NCI-H446 treated with DMSO at 0.1 percent for 48 hours (cell line): ENCODE results near the gene SGK1.
"Not testable (repeated sequence)": the region's sequence is repeated elsewhere in the genome, so short reads cannot be mapped to it uniquely, and the experiment has no call there.

Source experiments
- DNase-seq: peaks from one replicate; lab custom pipeline; 2025; lab: John Stamatoyannopoulos, UW

SGK1 gene

DNA sequence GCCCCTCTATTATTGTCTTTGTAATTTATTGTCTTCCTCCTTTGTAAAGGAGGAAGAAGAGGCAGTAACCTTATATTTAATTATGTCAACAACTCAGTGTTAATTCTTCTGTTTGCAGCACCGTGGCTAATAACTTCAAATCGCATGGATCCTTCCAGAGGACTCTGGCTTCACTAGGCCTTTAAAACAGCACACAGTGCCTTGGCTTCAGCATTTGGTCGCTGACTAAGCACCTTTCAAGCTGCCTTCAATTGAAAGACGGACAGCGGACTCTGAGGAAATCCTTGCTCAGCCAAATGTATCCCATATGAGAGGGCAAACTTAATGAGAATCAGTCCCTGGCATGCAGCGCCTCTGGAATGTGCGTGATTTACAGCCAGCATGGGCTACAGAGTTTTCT lies 64.2 kb downstream of the SGK1 start:
- DNase-seq = no peak

DNA sequence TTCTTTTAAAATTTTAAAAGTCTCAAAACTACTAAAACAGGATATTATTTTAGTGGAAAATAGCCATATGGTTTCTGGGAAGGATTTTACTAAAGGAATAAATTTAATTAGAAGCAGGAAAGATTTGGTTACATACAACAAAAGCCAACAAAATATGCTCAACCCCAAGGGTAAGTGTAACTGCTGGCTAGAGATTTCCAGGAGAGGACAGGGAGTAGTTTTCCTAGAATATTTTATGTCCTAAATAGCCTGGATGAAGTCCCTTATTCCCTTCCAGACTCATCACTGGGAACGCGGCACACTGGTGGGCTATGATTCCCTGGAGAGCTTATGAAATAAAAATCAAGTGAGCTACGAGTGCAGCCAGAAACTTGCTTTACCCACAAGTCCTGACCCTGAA lies 66.6 kb downstream of the SGK1 start:
- DNase-seq = no peak

DNA sequence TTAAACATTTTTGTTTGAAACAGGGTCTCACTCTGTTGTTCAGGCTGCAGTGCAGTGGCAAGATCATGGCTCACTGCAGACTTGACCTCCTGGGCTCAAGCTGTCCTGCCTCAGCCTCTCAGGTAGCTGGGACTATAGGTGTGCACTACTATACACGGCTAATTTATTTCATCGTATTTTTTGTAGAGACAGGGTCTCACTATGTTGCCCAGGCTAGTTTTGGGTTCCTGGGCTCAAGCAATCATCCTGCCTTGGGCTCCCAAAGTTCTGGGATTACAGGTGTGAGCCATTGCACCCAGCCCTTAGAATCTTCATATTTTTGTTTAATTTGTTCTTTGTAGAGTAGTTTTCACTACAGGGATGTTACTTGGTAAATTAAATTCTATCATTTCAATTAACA lies 67.1 kb downstream of the SGK1 start:
- DNase-seq = no peak

DNA sequence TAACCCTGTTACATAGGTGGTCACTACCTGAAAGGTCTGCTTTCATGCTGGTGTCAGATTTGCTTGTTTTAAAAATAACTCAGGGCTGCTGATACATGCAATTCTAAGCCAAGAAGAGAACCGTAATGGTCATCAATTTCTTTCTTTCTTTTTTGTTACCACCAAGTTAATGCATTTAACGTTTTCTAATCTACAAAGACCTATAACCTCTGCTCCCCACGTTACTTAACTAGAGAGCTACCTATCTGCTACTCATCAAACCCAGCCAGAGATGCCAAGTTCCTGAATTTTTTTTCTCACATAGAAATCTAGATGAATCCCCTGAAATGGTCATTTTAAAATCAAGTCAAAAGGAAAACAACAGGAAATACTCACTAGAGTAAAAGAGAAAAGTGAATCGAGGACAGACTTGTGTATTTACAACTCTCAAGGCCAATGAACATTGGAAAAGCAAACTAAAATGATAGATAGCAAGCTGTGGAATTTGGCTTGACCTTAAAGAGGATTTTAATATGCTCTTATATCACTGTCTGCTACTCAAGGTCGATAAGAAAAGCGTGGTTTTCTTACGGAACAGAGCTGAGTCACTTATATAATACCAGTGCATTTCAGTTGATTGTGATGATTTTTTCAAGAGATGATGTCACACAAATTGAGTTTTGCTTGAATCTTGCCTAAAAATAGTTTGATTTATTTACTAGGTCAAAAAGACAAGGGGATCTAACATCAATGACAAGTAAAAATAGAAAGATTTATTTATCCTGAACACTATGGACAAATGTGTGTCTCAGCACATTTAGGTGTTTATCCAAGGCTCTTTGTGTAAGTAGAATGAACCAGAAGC lies 67.9 kb downstream of the SGK1 start:
- no peak for DNase-seq

DNA sequence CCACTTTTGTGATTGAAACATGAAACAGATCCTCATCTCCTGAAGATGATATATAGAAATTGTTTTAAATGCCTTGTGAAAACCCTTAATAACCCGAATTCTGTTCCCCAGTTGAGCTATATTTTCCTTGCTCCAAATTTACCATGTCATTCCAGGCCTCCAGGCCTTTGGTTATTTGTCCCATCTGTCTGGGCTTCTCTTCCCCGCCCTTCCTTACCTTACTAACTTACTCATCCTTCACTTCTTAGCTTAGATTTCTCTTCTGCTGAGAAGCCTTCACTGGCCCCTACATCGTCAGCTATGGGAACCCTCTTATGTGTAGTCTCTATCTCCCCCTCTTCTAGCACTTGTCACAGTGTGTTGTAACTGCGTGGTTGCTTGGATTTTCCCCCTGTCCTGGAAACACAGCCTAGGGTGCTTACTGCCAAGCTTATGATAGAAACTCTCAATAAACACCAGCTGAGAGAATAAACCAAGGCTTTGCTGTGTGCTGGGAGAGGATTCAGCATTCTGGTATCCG lies 68.6 kb downstream of the SGK1 start:
- DNase-seq = no peak

DNA sequence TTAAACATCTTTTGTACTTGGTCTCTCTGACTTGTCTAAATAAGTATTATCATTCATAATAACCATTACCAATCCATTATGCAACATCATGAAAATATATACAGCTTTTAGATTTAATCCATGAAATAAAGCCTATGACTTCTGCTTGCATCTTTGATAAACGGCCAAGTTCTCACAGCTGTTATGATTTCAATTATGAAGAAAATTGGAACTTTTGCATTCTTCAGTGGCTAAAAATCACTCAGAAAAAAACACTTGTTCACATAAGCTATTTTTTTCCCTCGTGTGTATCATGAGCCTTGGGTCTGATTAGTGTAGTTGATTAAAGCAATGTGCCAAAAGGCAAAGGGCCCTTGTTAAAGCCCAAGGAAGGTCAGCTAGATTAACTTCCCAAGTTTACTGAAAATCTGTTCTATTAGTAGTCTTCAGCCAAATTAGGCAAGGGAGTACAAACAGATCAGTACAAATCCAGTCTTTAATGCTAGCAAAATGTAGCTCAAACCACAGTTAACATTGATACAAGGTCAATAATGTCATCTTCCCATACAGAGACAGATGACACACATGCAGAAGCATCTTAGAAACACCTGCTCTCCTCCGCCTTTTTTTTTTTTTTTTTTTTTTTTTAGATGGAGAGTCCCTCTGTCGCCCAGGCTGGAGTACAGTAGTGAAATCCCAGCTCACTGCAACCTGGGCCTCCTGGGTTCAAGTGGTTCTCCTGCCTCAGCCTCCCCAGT lies 69.9 kb downstream of the SGK1 start:
- no peak for DNase-seq

DNA sequence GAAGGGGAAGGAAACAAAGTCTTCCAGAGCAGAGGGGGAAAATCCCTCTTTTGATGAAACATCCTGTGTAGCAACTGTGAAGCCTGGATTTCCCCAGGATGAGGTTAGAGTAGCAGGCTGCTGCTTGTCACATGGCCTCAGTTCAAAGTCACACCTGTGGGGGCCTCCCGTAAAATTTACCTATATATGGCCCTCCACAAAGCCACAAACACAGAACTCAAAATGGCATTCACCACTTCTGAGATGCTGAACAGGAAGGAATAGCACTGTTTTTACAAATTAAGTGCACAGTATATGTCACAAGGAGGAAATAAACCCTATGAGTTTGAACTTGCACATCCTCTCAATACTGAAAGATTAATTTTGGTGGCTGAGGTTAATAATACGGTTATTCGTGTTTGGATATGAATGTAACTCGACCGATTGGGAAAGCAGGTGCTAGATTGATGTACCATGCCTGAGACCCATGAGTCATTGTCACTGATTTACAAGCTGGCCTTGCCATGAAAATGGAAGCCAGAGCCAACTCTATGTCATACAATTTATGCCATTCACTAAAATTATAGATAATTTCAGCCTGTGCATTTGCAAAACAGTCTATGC lies 70.6 kb downstream of the SGK1 start:
- DNase-seq = peak; percentile 35

DNA sequence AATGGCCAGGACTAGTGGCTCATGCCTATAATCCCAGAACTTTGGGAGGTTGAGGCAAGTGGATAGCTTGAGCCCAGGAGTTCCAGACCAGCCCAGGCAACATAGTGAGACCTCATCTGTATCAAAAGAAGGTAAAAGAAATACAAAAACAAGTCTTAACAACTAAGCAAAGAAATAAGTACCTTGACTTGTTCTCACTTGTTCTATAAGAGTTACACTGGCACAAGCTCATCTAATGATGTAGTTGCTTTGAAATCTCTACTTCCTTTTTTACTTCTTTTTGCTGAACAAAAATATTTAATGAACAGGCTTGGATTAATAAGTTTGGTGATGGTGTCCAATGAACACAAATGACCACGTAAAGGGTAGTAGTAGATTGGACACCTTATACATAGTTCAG lies 72.2 kb downstream of the SGK1 start:
- no peak for DNase-seq

DNA sequence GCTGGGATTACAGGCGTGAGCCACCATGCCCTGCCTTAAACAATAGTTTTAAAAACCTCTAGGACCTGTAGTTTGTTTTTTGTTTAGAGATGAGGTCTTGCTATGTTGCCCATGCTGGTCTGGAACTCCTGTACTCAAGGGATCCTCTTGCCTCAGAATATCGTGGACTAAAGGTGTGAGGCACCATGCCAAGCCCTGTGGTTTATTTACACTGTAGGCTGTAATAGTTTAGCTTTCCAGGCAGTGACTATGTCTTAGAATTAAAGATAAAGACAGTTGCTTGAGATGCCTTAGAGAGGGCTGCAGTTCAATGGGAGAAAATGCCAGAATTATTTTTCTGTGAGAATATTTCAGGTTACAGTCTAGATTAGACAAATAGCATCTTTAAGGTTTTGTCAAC lies 72.9 kb downstream of the SGK1 start:
- no peak for DNase-seq

DNA sequence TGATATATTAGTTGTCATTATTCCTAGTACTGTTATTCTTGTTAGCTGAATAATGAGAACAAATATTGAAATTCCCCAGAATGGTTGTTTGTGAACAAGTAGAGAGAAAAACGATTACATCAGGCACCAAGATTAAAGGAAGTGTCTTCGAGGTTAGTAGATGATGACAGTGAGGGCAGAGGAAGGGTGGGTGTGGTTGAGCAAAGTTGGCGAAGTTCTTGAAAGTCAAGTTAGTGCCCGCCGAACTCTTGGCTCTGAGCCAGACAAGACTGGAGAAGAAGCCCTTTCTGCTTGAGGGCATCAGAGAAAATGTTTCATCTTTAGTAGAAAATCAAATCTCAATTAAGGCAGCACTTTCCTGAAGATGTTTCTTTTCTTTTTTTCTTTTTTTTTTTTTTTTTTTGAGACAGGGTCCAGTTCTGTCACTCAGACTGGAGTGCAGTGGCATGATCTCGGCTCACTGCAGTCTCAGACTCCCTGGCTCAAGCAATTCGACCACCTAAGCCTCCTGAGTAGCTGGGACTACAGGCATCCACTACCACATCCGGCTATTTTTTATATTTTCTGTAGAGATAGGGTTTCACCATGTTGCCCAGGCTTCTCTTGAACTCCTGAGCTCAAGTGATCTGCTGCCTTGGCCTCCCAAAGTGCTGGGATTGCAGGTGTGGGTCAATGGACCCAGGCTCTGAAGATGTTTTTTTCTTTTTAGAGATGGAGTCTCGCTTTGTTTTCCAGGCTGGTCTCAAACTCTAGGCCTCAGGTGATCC lies 77.1 kb downstream of the SGK1 start:
- no peak for DNase-seq

DNA sequence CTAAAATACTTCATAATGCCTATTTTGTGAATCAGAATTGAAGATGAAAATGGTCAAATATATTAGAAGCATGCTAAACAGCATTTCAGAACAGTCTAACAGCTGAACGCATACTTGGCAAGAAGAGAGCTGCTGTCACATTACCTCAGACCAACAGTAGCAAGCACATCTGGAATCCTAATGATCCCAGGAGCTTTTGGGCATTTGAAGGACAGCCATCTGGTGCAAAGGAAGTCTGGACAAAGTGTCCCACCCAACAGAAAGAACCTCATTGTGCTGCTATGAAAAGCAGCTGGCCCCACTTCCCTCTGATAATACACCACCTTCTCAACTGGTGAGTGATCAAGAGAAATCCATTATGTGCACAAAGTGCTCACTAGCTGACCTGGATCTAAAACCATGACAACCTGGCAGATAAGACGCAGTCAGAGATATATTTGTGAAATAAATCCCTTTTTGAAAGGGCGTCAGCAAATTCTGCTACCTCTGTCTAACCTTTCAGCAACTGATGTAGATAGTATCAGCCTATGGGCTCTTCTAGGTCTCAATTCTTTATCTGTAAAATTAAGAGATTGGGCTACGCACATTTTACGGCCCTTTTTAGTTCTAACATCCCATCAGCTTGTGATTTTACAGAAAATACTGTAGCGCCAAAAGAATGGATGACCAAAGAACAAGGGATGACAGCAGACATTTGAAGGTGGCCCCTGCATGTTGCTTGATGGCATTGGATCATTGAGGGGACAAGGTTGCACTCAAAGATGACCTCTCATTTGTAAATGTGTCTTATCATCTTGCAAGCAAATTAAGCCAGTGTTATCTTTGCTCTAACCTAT lies 78.7 kb downstream of the SGK1 start:
- no peak for DNase-seq

DNA sequence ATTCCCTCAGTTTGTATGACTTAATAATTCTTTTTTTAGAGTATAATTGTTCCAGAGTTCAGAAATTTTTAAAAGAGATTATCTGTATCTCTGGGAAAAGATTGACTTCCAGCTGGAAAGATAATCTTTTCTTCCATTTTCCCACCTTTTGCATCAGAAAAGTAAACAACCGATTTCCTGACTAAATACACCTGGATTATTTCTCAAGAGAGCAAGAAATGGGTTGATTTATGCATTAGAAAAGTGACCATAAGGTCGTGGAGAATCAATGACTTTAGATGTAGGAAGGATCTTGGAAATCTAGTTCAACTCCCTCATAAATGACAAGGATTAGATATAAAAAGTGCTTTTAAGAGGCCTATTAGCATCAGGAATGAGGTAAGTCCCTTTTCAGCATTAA lies 79.9 kb downstream of the SGK1 start:
- no peak for DNase-seq

DNA sequence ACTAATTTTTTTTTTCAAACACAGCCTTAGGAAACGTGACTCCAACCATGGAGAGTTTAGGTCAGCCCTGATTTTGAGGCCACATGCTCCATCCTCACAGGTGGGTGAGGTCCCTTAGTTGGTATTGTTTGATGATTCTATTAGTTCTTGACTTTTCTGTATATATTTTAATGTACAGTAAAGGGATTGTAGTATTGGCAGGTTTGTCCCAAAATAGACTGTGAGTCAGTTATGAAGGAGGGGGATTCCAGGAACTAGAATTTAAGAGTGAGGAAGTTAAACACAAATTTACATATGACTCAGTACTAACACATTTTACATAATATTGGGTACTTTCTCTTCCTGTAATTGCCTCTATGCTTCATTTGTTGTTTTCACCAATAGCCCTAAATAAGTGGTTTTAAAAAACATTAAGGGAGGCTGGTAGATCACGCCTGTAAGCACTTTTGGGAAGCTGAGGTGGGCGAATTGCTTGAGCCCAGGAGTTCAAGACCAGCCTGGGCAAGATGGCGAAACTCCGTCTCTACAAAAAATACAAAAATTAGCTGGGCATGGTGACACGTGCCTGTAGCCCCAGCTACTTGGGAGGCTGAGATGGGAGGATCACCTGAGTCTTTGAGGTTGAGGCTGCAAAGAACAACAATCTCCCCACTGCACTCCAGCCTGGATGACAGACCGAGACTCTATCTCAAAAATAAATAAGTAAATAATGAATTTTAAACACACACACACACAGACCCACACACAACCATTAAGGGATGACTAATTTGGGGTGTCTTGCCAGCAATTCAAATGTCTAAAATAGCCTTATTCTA lies 81.8 kb downstream of the SGK1 start:
- no peak for DNase-seq

DNA sequence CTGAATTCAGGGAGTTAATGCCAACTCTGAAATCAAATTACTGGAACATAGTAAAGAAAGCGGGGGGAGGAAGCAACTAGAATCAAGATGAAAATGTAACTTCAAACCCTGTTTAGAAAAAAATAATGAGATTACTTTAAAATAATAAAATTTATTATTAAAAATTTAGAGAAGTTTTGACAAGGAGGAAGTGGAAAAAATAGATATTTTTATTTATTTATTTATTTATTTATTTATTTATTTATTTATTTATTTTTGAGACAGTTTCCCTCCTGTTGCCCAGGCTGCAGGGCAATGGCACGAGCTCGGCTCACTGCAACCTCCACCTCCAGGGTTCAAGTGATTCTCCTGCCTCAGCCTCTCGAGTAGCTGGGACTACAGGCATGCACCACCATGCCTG lies 82.6 kb downstream of the SGK1 start:
- not testable (repeated sequence) for DNase-seq

DNA sequence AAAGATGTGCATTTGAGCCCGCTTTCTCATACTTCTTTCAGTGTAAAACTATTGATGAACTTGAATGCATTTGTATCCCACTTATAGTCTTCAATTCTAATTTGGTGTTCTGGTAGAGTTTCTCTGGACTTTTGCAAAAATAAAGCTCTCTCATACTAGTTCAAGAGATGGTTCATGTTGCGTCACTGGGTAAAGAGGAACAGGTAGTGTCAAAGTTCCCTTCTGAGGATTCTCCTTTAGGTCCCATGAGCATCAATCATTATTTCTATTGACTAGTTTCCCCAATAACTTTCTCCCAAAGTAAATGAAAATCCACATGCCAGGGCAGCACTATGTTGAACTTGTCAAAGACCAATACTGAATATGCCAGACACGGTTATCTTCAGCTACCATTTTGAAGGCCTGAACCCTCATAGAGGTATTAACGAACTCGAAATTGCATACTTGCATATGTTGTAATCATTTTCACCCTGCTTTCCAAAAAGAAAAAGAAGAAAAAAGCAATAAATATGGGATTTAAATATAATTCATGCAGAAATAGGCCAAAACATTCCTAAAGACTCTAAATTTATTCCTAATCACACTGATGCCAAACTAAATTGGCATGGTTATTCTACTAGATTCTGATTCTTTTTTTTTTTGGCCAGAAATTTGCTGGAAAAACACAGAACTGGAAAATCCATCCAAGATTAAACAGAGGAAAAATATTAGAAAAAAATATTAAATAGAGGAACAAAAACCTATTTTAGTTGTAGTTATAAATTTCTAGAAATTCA lies 84.5 kb downstream of the SGK1 start:
- no peak for DNase-seq

DNA sequence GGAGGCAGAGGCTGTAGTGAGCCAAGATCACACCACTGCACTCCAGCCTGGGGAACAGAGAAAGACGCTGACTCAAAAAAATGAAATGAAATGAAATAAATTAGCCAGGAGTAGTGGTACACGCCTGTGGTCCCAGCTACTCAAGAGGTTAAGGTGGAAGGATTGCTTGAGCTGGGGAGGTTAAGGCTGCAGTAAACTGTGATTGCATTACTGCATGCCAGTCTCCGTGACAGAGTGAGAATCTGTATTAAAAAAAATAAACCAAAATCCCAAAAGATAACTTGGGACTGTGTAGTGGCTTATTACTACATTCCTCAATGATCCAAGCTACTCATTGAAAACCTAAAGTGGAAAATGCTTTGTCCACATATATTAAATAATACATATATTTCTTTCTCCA lies 87.0 kb downstream of the SGK1 start:
- DNase-seq = no peak

DNA sequence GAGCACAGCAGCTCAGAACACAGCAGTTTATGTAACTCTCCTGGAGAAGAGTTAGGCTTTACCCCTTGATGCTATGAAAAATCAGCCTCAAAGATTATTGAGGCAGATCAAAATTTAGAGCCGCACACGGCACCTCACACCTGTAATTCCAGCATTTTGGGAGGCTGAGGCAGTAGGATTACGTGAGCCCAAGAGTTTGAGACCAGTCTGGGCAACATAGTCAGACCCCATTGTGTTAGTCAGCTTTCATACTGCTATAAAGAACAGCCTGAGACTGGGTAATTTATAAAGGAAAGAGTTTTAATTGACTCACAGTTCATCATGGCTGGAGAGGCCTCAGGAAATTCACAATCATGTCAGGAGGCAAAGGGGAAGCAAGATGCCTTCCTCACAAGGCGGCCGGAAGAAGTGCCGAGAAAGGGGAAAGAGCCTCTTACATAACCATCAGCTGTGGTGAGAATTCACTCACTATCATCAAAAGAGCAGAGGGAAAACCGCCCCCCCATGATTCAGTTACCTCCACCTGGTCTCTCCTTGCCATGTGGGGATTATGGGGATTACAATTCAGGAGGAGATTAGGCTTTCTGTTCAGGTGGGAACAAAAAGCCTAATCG lies 87.7 kb downstream of the SGK1 start:
- DNase-seq = no peak

DNA sequence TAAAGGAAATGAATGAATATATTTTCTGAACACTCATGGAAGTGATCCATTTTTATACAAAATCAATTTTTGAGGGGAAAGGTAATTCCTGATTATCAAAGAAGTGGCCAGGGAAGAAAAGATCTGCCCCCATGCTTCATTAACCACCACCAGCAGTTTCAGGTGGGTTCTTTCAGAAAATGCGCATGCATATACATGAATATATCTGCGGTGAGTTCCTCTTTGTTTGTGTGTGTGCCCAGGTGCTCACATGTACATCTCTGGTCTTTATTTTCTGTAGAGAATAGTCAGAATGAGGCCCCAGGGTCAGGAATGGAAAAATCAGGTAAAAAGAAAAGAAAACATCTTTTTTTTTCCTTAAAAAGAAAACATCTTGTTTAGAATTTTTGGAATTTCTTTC lies 88.4 kb downstream of the SGK1 start:
- DNase-seq = no peak

DNA sequence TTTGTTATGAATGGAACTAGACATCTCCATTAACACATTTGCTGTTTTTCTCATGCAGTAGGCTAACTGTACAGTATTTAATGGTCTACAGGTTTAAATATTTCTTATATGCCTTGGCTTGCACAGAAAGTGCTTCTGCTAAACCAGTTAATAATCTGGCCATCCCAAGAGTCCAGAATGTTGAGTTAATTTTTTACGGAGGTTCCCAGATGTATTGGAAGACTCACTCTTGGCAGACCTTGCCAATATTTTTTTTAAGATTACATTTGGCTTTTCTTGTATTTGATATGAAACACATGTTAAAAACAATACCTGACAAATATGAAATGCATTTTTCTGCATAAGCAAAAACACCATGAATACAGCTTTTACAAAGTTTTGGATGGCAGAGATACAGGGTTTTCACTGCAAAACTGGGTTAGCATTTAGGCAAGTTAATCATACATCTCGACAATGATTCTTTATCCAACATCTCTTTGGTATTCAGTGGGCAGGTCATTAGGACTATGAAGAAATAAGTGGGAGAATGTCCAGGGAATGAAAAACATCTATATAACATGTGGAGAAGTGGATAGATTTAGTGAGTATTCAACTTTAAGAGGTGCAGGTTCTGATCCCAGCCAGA lies 94.0 kb downstream of the SGK1 start:
- DNase-seq = no peak
